ENCODE data around the gene MOV10L1.

GRCh38 chr22:50041361-50042065 is 48.3 kb upstream of the MOV10L1 start:
- TF ChIP-seq, protein P1, sequence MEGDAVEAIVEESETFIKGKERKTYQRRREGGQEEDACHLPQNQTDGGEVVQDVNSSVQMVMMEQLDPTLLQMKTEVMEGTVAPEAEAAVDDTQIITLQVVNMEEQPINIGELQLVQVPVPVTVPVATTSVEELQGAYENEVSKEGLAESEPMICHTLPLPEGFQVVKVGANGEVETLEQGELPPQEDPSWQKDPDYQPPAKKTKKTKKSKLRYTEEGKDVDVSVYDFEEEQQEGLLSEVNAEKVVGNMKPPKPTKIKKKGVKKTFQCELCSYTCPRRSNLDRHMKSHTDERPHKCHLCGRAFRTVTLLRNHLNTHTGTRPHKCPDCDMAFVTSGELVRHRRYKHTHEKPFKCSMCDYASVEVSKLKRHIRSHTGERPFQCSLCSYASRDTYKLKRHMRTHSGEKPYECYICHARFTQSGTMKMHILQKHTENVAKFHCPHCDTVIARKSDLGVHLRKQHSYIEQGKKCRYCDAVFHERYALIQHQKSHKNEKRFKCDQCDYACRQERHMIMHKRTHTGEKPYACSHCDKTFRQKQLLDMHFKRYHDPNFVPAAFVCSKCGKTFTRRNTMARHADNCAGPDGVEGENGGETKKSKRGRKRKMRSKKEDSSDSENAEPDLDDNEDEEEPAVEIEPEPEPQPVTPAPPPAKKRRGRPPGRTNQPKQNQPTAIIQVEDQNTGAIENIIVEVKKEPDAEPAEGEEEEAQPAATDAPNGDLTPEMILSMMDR (IDR thresholded peaks at IDR 0.05 in 8 of 11, conservative IDR thresholded peaks at IDR 0.05 in 3 of 11): no peak
- TF ChIP-seq POLR2A (IDR thresholded peaks at IDR 0.05) (no peak), POLR2AphosphoS5 (IDR thresholded peaks at IDR 0.05) (no peak)

Data from spleen (tissue), 7 donors.